ENCODE measurements around the gene SCGB1D2.
"Not testable (repeated sequence)": the region's sequence is repeated elsewhere in the genome, so short reads cannot be mapped to it uniquely, and the experiment has no call there.

The SCGB1D2 gene

GRCh38 chr11:62197400-62197799 is 44.6 kb upstream of the SCGB1D2 start:
- H3K27me3 ChIP-seq (ENCODE audit: control insufficient read depth in 3 of 3, insufficient read depth in 3 of 3, low read depth in 1 of 3, low read length in 3 of 3), result peaks cover 0 to 30% (median 0%) of the 10 kb centered on the region in 3 experiments
- not testable (repeated sequence) for H2BK5ac ChIP-seq (ENCODE audit: low read length); H3K4me2 ChIP-seq (ENCODE audit: insufficient read depth, low read length, poor library complexity, severe bottlenecking); H3K23ac ChIP-seq (ENCODE audit: low read depth, low read length, poor library complexity); H2AFZ ChIP-seq (ENCODE audit: low read length); H2BK15ac ChIP-seq (ENCODE audit: low read length); H3K27ac ChIP-seq (replicated peaks; ENCODE audit: low read length); H2AK5ac ChIP-seq (ENCODE audit: low read depth, low read length); H3K4me1 ChIP-seq (ENCODE audit: control insufficient read depth in 2 of 2, insufficient read depth in 1 of 2, low read depth in 1 of 2, low read length in 2 of 2); H3K14ac ChIP-seq (ENCODE audit: low read length); H4K91ac ChIP-seq (ENCODE audit: low read depth, low read length, poor library complexity); DNase-seq (ENCODE audit: low spot score); H2BK12ac ChIP-seq (ENCODE audit: low read length); H3K4ac ChIP-seq (ENCODE audit: low read length); H4K8ac ChIP-seq (ENCODE audit: low read depth, low read length); H3K36me3 ChIP-seq (replicated peaks in 1 of 2; ENCODE audit: control insufficient read depth in 2 of 2, insufficient read depth in 2 of 2, low read length in 2 of 2); H3K79me1 ChIP-seq (ENCODE audit: low read depth, low read length); H3K9me3 ChIP-seq (replicated peaks in 1 of 2; ENCODE audit: control insufficient read depth in 2 of 2, insufficient read depth in 1 of 2, low read depth in 1 of 2, low read length in 2 of 2); H2BK120ac ChIP-seq (ENCODE audit: low read depth, low read length); H3K4me3 ChIP-seq (ENCODE audit: low read length in 2 of 2); H3K9ac ChIP-seq (ENCODE audit: low read depth, low read length, poor library complexity); H3K18ac ChIP-seq (ENCODE audit: low read length)
- no CpG with 5 or more reads among the region's 2 CpGs for WGBS, 2 donors (ENCODE audit: extremely low coverage in 2 of 2, insufficient read length in 2 of 2, insufficient replicate concordance in 1 of 2)

GRCh38 chr11:62201376-62201775 is 40.7 kb upstream of the SCGB1D2 start:
- no peak overlapping the region for H3K14ac ChIP-seq (ENCODE audit: low read length)
- no peak overlapping the region for H3K27ac ChIP-seq (replicated peaks; ENCODE audit: low read length)
- no peak for DNase-seq (ENCODE audit: low spot score)
- H2BK120ac ChIP-seq (ENCODE audit: low read depth, low read length), result no peak overlapping the region
- H3K4ac ChIP-seq (ENCODE audit: low read length), result no peak overlapping the region
- H2BK12ac ChIP-seq (ENCODE audit: low read length), result no peak overlapping the region
- no peak overlapping the region for H3K9ac ChIP-seq (ENCODE audit: low read depth, low read length, poor library complexity)
- H3K23ac ChIP-seq (ENCODE audit: low read depth, low read length, poor library complexity), result no peak overlapping the region
- H3K4me2 ChIP-seq (ENCODE audit: insufficient read depth, low read length, poor library complexity, severe bottlenecking), result no peak overlapping the region
- no peak overlapping the region for H4K8ac ChIP-seq (ENCODE audit: low read depth, low read length)
- H3K79me1 ChIP-seq (ENCODE audit: low read depth, low read length), result no peaks in the 10 kb centered on the region
- peaks cover 0 to 2% of the 10 kb centered on the region in 2 donors for H3K4me1 ChIP-seq (ENCODE audit: control insufficient read depth in 2 of 2, insufficient read depth in 1 of 2, low read depth in 1 of 2, low read length in 2 of 2)
- no peak overlapping the region for H2BK5ac ChIP-seq (ENCODE audit: low read length)
- WGBS, 2 donors (ENCODE audit: extremely low coverage in 2 of 2, insufficient read length in 2 of 2, insufficient replicate concordance in 1 of 2), result no CpG with 5 or more reads among the region's 2 CpGs
- no peak overlapping the region for H2AFZ ChIP-seq (ENCODE audit: low read length)
- no peak overlapping the region for H3K18ac ChIP-seq (ENCODE audit: low read length)
- no peak overlapping the region for H4K91ac ChIP-seq (ENCODE audit: low read depth, low read length, poor library complexity)
- no peaks in the 10 kb centered on the region for H3K9me3 ChIP-seq (replicated peaks in 1 of 2; ENCODE audit: control insufficient read depth in 2 of 2, insufficient read depth in 1 of 2, low read depth in 1 of 2, low read length in 2 of 2)
- H2AK5ac ChIP-seq (ENCODE audit: low read depth, low read length), result no peak overlapping the region
- no peak overlapping the region for H3K4me3 ChIP-seq (ENCODE audit: low read length in 2 of 2)
- peaks cover 0 to 26% (median 0%) of the 10 kb centered on the region in 3 experiments for H3K27me3 ChIP-seq (ENCODE audit: control insufficient read depth in 3 of 3, insufficient read depth in 3 of 3, low read depth in 1 of 3, low read length in 3 of 3)
- H3K36me3 ChIP-seq (replicated peaks in 1 of 2; ENCODE audit: control insufficient read depth in 2 of 2, insufficient read depth in 2 of 2, low read length in 2 of 2), result no peaks in the 10 kb centered on the region
- H2BK15ac ChIP-seq (ENCODE audit: low read length), result no peak overlapping the region

GRCh38 chr11:62202910-62203309 is 39.1 kb upstream of the SCGB1D2 start:
- no peak overlapping the region for H2BK15ac ChIP-seq (ENCODE audit: low read length)
- H3K27me3 ChIP-seq (ENCODE audit: control insufficient read depth in 3 of 3, insufficient read depth in 3 of 3, low read depth in 1 of 3, low read length in 3 of 3), result peaks cover 0 to 22% (median 0%) of the 10 kb centered on the region in 3 experiments
- H3K4ac ChIP-seq (ENCODE audit: low read length), result no peak overlapping the region
- H4K8ac ChIP-seq (ENCODE audit: low read depth, low read length), result no peak overlapping the region
- no peak overlapping the region for H3K18ac ChIP-seq (ENCODE audit: low read length)
- no peak overlapping the region for H3K9ac ChIP-seq (ENCODE audit: low read depth, low read length, poor library complexity)
- no peak for DNase-seq (ENCODE audit: low spot score)
- H3K4me1 ChIP-seq (ENCODE audit: control insufficient read depth in 2 of 2, insufficient read depth in 1 of 2, low read depth in 1 of 2, low read length in 2 of 2), result peaks cover 0 to 2% of the 10 kb centered on the region in 2 donors
- peak overlapping the region in 1 of 2 donors; percentile 67 for H3K4me3 ChIP-seq (ENCODE audit: low read length in 2 of 2)
- no peak overlapping the region for H3K23ac ChIP-seq (ENCODE audit: low read depth, low read length, poor library complexity)
- no peaks in the 10 kb centered on the region for H3K9me3 ChIP-seq (replicated peaks in 1 of 2; ENCODE audit: control insufficient read depth in 2 of 2, insufficient read depth in 1 of 2, low read depth in 1 of 2, low read length in 2 of 2)
- no peaks in the 10 kb centered on the region for H3K36me3 ChIP-seq (replicated peaks in 1 of 2; ENCODE audit: control insufficient read depth in 2 of 2, insufficient read depth in 2 of 2, low read length in 2 of 2)
- H2BK120ac ChIP-seq (ENCODE audit: low read depth, low read length), result no peak overlapping the region
- no peak overlapping the region for H3K4me2 ChIP-seq (ENCODE audit: insufficient read depth, low read length, poor library complexity, severe bottlenecking)
- no peak overlapping the region for H2AFZ ChIP-seq (ENCODE audit: low read length)
- no peak overlapping the region for H4K91ac ChIP-seq (ENCODE audit: low read depth, low read length, poor library complexity)
- H2BK5ac ChIP-seq (ENCODE audit: low read length), result no peak overlapping the region
- H2BK12ac ChIP-seq (ENCODE audit: low read length), result no peak overlapping the region
- H3K14ac ChIP-seq (ENCODE audit: low read length), result no peak overlapping the region
- WGBS, 2 donors (ENCODE audit: extremely low coverage in 2 of 2, insufficient read length in 2 of 2, insufficient replicate concordance in 1 of 2), result no CpG with 5 or more reads among the region's 6 CpGs
- no peak overlapping the region for H3K27ac ChIP-seq (replicated peaks; ENCODE audit: low read length)
- no peak overlapping the region for H2AK5ac ChIP-seq (ENCODE audit: low read depth, low read length)
- H3K79me1 ChIP-seq (ENCODE audit: low read depth, low read length), result no peaks in the 10 kb centered on the region

GRCh38 chr11:62204430-62204829 is 37.6 kb upstream of the SCGB1D2 start:
- H2BK120ac ChIP-seq (ENCODE audit: low read depth, low read length), result no peak overlapping the region
- no CpG with 5 or more reads among the region's 5 CpGs for WGBS, 2 donors (ENCODE audit: extremely low coverage in 2 of 2, insufficient read length in 2 of 2, insufficient replicate concordance in 1 of 2)
- no peak for DNase-seq (ENCODE audit: low spot score)

More at GRCh38 chr11:62204430-62204829, 37.6 kb upstream of the SCGB1D2 start:
- Histone ChIP-seq H3K4ac (ENCODE audit: low read length) (no peak overlapping the region), H4K91ac (ENCODE audit: low read depth, low read length, poor library complexity) (no peak overlapping the region), H3K4me2 (ENCODE audit: insufficient read depth, low read length, poor library complexity, severe bottlenecking) (no peak overlapping the region), H3K14ac (ENCODE audit: low read length) (no peak overlapping the region), H2BK15ac (ENCODE audit: low read length) (no peak overlapping the region), H3K36me3 (replicated peaks in 1 of 2; ENCODE audit: control insufficient read depth in 2 of 2, insufficient read depth in 2 of 2, low read length in 2 of 2) (no peaks in the 10 kb centered on the region), H4K8ac (ENCODE audit: low read depth, low read length) (no peak overlapping the region), H3K27ac (replicated peaks; ENCODE audit: low read length) (no peak overlapping the region), H3K9me3 (replicated peaks in 1 of 2; ENCODE audit: control insufficient read depth in 2 of 2, insufficient read depth in 1 of 2, low read depth in 1 of 2, low read length in 2 of 2) (no peaks in the 10 kb centered on the region), H3K4me1 (ENCODE audit: control insufficient read depth in 2 of 2, insufficient read depth in 1 of 2, low read depth in 1 of 2, low read length in 2 of 2) (peaks cover 0 to 2% of the 10 kb centered on the region in 2 donors), H3K9ac (ENCODE audit: low read depth, low read length, poor library complexity) (no peak overlapping the region), H3K27me3 (ENCODE audit: control insufficient read depth in 3 of 3, insufficient read depth in 3 of 3, low read depth in 1 of 3, low read length in 3 of 3) (peaks cover 0 to 22% (median 0%) of the 10 kb centered on the region in 3 experiments), H3K23ac (ENCODE audit: low read depth, low read length, poor library complexity) (no peak overlapping the region), H2AK5ac (ENCODE audit: low read depth, low read length) (no peak overlapping the region), H2AFZ (ENCODE audit: low read length) (no peak overlapping the region), H2BK12ac (ENCODE audit: low read length) (no peak overlapping the region), H3K18ac (ENCODE audit: low read length) (no peak overlapping the region), H3K79me1 (ENCODE audit: low read depth, low read length) (no peaks in the 10 kb centered on the region), H3K4me3 (ENCODE audit: low read length in 2 of 2) (no peak overlapping the region), H2BK5ac (ENCODE audit: low read length) (no peak overlapping the region)
